SK-N-MC (cell line): ENCODE data around the gene PDS5B.
A peak's percentile ranks its signal among the peaks of the same experiment; 100 is the strongest.

Source experiments
- DNase-seq: peaks from one replicate; pipeline ENCODE4 v3.0.0-alpha.2; 2011; ENCODE audit warnings: low read depth, low spot score
- H3K27ac ChIP-seq: fragments of 200-600 bp; sonication (generic); 2 replicates; pipeline ENCODE4 v1.5.1; 2016; ENCODE audit warnings: mixed run types
- H3K36me3 ChIP-seq: fragments of 200-600 bp; sonication (generic); 2 replicates; pipeline ENCODE4 v1.6.1; 2017; ENCODE audit warnings: antibody characterized with exemption, low read length, mixed read lengths; ENCODE audit not compliant: insufficient read depth
- H3K4me3 ChIP-seq: fragments of 200-600 bp; sonication (generic); 2 replicates; pipeline ENCODE4 v1.5.1; 2016
- H3K9ac ChIP-seq: fragments of 200-600 bp; sonication (generic); 2 replicates; pipeline ENCODE4 v1.8.0; 2017; ENCODE audit warnings: mixed run types, mixed read lengths; ENCODE audit not compliant: insufficient read length
- H3K9me3 ChIP-seq: fragments of 200-600 bp; sonication (generic); 2 replicates; pipeline ENCODE4 v1.6.1; 2017; ENCODE audit warnings: low read depth, mild to moderate bottlenecking, antibody characterized with exemption, low read length, moderate library complexity, mixed read lengths
- EZH2 ChIP-seq: fragments of 200-600 bp; sonication (generic); IDR thresholded peaks from one replicate; pipeline ENCODE4 v1.6.1; 2017; ENCODE audit warnings: antibody characterized with exemption
- FOXP2 ChIP-seq: optimal IDR thresholded peaks from 2 replicates; pipeline ENCODE3; 2011; ENCODE audit warnings: mild to moderate bottlenecking, moderate library complexity; ENCODE audit not compliant: insufficient read depth; ENCODE audit errors: extremely low read length, control extremely low read depth
- POLR2AphosphoS5 ChIP-seq: IDR thresholded peaks from 2 replicates; pipeline ENCODE4 v1.6.1; 2012; ENCODE audit warnings: mild to moderate bottlenecking, low read depth, low read length, borderline replicate concordance

PDS5B gene

DNA sequence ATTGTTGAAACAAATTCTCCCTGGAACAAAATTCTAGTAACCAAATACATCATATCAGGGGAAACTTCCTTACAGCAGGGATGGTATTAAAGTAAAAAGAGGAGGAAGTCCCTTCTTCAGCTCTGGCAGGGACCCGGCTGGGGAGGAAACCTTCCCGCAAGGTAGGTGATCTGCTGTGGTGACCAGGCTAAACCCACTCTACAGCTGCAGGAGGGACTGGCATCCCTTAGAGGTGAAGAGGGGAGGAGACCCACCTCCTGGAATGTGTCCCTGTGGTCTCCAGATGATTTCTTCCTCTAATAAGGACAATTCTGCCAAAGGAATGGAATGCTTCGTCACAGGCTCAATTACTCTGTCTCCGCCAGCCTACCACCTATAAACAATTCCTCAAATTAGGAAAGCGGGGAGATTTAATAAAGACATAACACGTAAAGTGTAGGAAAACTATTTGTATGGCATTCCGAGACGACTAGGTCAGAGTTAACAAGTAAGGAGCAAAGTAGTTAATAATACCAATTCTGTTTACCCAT is 637 bp upstream of the PDS5B start:
- TF ChIP-seq FOXP2 (no peak), EZH2 (no peak), POLR2AphosphoS5 (no peak)
- no peaks in the 10 kb centered on the region for H3K9me3 ChIP-seq
- peak overlapping the region; percentile 93 for H3K4me3 ChIP-seq
- no peak for DNase-seq
- peak overlapping the region; percentile 80 for H3K27ac ChIP-seq
- no peaks in the 10 kb centered on the region; the same call in 1 of the 2 replicates for H3K36me3 ChIP-seq
- peak overlapping the region; percentile 82 for H3K9ac ChIP-seq

DNA sequence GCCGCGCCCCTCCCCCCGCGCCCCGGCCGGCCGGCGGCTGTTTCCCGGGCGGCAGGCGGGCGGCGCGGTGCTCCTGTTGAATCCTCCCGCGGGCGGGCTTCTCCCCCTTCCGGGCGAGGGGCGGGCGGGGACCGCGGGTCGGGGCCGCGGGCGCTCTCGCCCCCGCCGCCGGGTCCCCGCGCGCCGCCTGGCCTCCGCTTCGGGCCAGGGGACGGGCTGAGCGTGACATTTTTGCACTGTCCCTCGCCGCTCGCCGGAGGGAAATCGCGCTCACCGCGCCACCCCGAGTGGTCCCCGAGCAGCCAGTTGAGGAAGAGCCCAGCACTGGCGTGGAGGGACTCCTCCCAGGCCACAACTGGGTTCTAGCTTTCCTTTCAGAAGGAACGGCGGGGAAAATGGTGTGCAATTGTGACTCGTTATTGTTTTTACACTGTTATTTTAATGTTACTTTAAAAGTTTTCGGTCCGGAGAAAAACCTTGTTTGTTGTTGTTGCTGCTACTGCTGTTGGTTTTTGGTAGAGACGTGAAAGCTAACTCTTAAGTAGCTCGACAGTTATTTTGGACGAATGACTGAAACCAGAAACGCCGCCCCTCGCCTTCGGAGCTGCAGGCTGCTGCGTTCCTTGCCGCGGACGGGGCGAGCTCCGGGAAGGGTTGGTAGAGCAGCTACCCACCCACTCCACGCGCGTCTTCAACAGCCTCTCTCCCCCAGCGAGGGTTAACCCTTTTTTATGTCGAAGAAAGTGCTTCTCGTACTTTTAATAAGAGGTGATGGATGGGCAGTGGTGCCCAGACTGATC is 959 bp downstream of the PDS5B start:
- DNase-seq = no peak

GRCh38 chr13:32587811-32588170 is 1.5 kb downstream of the PDS5B start:
- no peak for DNase-seq
- peak overlapping the region; percentile 78 for H3K4me3 ChIP-seq
- H3K27ac ChIP-seq = peak overlapping the region; percentile 95
- no peaks in the 10 kb centered on the region for H3K9me3 ChIP-seq
- TF ChIP-seq EZH2 (no peak), POLR2AphosphoS5 (no peak), FOXP2 (no peak)
- H3K36me3 ChIP-seq = peaks cover 14% of the 10 kb centered on the region
- peak overlapping the region; percentile 91 for H3K9ac ChIP-seq

More for the DNA sequence above, 959 bp downstream of the PDS5B start:
- H3K36me3 ChIP-seq = peaks cover 9% of the 10 kb centered on the region
- peak overlapping the region; percentile 95 for H3K27ac ChIP-seq
- peak overlapping the region; percentile 91 for H3K9ac ChIP-seq
- no peaks in the 10 kb centered on the region for H3K9me3 ChIP-seq
- no peak for TF ChIP-seq POLR2AphosphoS5
- H3K4me3 ChIP-seq = peak overlapping the region; percentile 78

GRCh38 chr13:32588736-32589135 is 2.5 kb downstream of the PDS5B start:
- TF ChIP-seq EZH2 (no peak), FOXP2 (no peak), POLR2AphosphoS5 (no peak)
- peak overlapping the region; percentile 78 for H3K4me3 ChIP-seq
- peaks cover 23% of the 10 kb centered on the region for H3K36me3 ChIP-seq
- peak overlapping the region; percentile 95 for H3K27ac ChIP-seq
- no peaks in the 10 kb centered on the region for H3K9me3 ChIP-seq
- DNase-seq = no peak
- peak overlapping the region; percentile 91 for H3K9ac ChIP-seq

- no peak for DNase-seq
- Histone ChIP-seq H3K4me3 (peak overlapping the region; percentile 78), H3K9ac (peak overlapping the region; percentile 91)
Measured at GRCh38 chr13:32589471-32589870, 3.2 kb downstream of the PDS5B start.

DNA sequence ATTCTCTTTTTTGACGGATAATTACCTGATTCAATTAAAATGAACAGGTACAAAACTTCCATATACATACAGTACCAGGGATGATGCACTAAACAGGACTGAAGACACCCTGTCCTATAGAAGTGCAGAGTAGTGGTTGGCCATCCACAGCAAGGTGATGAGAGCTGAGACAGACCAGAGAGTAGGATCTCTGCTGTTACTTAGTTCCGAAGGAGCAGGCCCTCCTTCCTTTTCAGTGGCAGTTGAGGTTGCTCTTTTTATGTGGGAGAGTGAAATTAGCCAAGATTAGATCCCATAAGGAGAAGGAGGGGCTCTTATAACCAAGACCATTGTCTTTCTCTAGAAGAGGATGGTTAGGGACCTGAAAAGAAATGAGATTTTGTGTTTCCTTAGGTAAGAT is 4.0 kb downstream of the PDS5B start:
- DNase-seq = no peak
- H3K27ac ChIP-seq = no peak overlapping the region
- peak overlapping the region; percentile 78 for H3K4me3 ChIP-seq
- no peaks in the 10 kb centered on the region for H3K9me3 ChIP-seq
- peak overlapping the region; percentile 91 for H3K9ac ChIP-seq
- TF ChIP-seq POLR2AphosphoS5 = no peak
- TF ChIP-seq EZH2 = no peak
- no peak for TF ChIP-seq FOXP2
- H3K36me3 ChIP-seq = peaks cover 37% of the 10 kb centered on the region

More at GRCh38 chr13:32589471-32589870, 3.2 kb downstream of the PDS5B start:
- TF ChIP-seq FOXP2 (no peak), POLR2AphosphoS5 (no peak), EZH2 (no peak)
- Histone ChIP-seq H3K36me3 (peaks cover 30% of the 10 kb centered on the region), H3K27ac (peak overlapping the region; percentile 95), H3K9me3 (no peaks in the 10 kb centered on the region)

DNA sequence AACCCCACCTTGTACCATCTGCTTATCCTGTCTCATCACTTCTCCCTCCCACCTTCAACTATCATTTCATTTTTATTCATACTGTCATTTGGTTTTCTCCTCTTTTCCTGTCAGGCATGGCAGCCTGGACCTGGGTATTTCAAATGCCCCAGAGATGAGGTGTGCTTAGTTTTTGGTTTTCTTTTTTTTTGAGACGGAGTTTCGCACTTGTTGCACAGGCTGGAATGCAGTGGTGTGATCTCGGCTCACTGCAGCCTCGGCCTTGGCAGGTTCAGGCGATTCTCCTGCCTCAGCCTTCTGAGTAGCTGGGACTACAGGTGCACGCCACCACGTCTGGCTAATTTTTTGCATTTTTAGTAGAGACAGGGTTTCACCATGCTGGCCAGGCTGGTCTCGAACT is 5.8 kb downstream of the PDS5B start:
- Histone ChIP-seq H3K9ac (no peak overlapping the region), H3K36me3 (peaks cover 51% of the 10 kb centered on the region), H3K9me3 (peaks cover 10% of the 10 kb centered on the region; the same call in 1 of the 2 replicates), H3K27ac (no peak overlapping the region), H3K4me3 (no peak overlapping the region)
- TF ChIP-seq EZH2 = no peak
- TF ChIP-seq POLR2AphosphoS5 = no peak
- TF ChIP-seq FOXP2 = no peak
- no peak for DNase-seq

DNA sequence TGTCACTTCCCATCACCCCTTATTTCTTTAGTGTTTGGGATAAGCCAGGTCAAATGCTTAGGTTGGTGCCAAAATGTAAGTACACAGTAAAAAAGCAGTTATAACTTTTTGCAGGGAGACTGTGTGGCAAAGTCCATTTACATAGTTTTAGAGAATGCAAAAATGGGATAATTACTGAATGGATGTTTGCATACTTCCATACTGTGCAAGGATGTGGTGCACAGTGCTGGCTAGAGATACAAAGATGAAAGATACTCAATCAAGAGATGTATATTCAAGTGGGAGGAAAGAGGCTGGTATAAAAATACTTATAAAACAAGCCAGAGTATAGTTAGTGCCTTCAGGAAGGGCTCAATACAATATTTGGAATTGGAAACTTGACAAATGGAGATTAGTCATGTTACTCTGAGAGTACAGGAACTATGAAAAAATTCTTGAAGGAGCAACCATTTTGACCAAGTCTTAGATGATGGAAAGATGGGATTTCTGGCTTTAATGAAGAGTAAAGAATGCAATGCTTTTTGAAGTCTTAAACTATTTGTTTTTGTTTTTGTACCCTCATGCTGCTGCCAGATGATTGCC is 8.0 kb downstream of the PDS5B start:
- H3K36me3 ChIP-seq = peaks cover 60% of the 10 kb centered on the region
- no peak for DNase-seq
- no peak overlapping the region for H3K9ac ChIP-seq
- no peak overlapping the region for H3K4me3 ChIP-seq
- H3K27ac ChIP-seq = no peak overlapping the region
- TF ChIP-seq EZH2 (no peak), FOXP2 (no peak)
- H3K9me3 ChIP-seq = peaks cover 10% of the 10 kb centered on the region; the same call in 1 of the 2 replicates
